Liver (tissue), 9 donors: ENCODE results near the gene LCP2. TPM values are rescaled to one million over a fixed set of nuclear protein-coding genes. Genes with fewer than 3 reads are reported as not detected.

ENCODE experiments used
- DNase-seq: peaks from one replicate; pipeline ENCODE4 v3.0.0-alpha.2; 2017; ENCODE audit warnings: low spot score
- H3K27ac ChIP-seq, 2 donors: one replicate each; pipeline ENCODE4 v1.7.0; 2013; ENCODE audit warnings: inconsistent platforms in 2 of 2, low read length in 2 of 2, control low read depth in 1 of 2, low read depth in 1 of 2, mild to moderate bottlenecking in 1 of 2
- H3K27me3 ChIP-seq, 4 donors: one replicate each; pipeline versions ENCODE4 v1.6.1 to v1.7.0; 2013; ENCODE audit warnings: low read length in 3 of 4, inconsistent platforms in 1 of 4, mild to moderate bottlenecking in 1 of 4, moderate library complexity in 1 of 4; ENCODE audit not compliant: control insufficient read depth in 4 of 4, insufficient read depth in 4 of 4
- H3K36me3 ChIP-seq, 4 donors: one replicate each; pipeline versions ENCODE4 v1.6.1 to v1.7.0; 2013; ENCODE audit warnings: low read length in 3 of 4, mild to moderate bottlenecking in 3 of 4, low read depth in 1 of 4, moderate library complexity in 1 of 4; ENCODE audit not compliant: control insufficient read depth in 4 of 4, insufficient read depth in 3 of 4
- H3K4me1 ChIP-seq, 4 donors: one replicate each; pipeline versions ENCODE4 v1.6.1 to v1.7.0; 2013; ENCODE audit warnings: low read length in 3 of 4, mild to moderate bottlenecking in 3 of 4, moderate library complexity in 1 of 4; ENCODE audit not compliant: control insufficient read depth in 4 of 4, insufficient read depth in 4 of 4
- H3K4me3 ChIP-seq, 3 donors: one replicate each; pipeline versions ENCODE4 v1.6.1 to v1.7.0; 2013; ENCODE audit warnings: low read length in 3 of 3, control low read depth in 1 of 3, low read depth in 1 of 3, mild to moderate bottlenecking in 1 of 3
- H3K9ac ChIP-seq, 2 donors: one replicate each; pipeline ENCODE4 v1.7.0; 2013; ENCODE audit warnings: low read length in 2 of 2, mild to moderate bottlenecking in 2 of 2, moderate library complexity in 2 of 2, control low read depth in 1 of 2, low read depth in 1 of 2
- H3K9me3 ChIP-seq, 4 donors: one replicate each; pipeline versions ENCODE4 v1.6.1 to v1.7.0; 2013; ENCODE audit warnings: low read length in 3 of 4; ENCODE audit not compliant: control insufficient read depth in 4 of 4
- EGR1 ChIP-seq, 2 donors: IDR thresholded peaks; 2 replicates each; pipeline ENCODE4 v1.6.1; 2016 to 2018; ENCODE audit warnings: antibody characterized with exemption in 2 of 2, low read depth in 2 of 2
- FOXA1 ChIP-seq: IDR thresholded peaks from 2 replicates; pipeline ENCODE4 v1.6.1; 2016; ENCODE audit warnings: antibody characterized with exemption
- FOXA2 ChIP-seq: IDR thresholded peaks from 2 replicates; pipeline ENCODE4 v1.6.1; 2016; ENCODE audit warnings: antibody characterized with exemption
- GABPA ChIP-seq, 2 donors: IDR thresholded peaks in 1 of 2; conservative IDR thresholded peaks in 1 of 2; 2 replicates each; pipeline ENCODE4 v1.6.1; 2016; ENCODE audit warnings: antibody characterized with exemption in 2 of 2, mild to moderate bottlenecking in 1 of 2, moderate library complexity in 1 of 2
- HNF4A ChIP-seq, 2 donors: conservative IDR thresholded peaks; 2 replicates each; pipeline ENCODE4 v1.6.1; 2016; ENCODE audit warnings: antibody characterized with exemption in 2 of 2, mild to moderate bottlenecking in 2 of 2
- HNF4G ChIP-seq: IDR thresholded peaks from 2 replicates; pipeline ENCODE4 v1.6.1; 2016; ENCODE audit warnings: antibody characterized with exemption
- JUND ChIP-seq, 2 donors: IDR thresholded peaks; 2 replicates each; pipeline ENCODE4 v1.6.1; 2016; ENCODE audit warnings: antibody characterized with exemption in 2 of 2
- NR2F2 ChIP-seq: IDR thresholded peaks from 2 replicates; pipeline ENCODE4 v1.6.1; 2016; ENCODE audit warnings: antibody characterized with exemption
- RAD21 ChIP-seq, 2 donors: IDR thresholded peaks; 2 replicates each; pipeline ENCODE4 v1.6.1; 2016; ENCODE audit warnings: antibody characterized with exemption in 2 of 2, mild to moderate bottlenecking in 2 of 2
- RXRA ChIP-seq, 2 donors: IDR thresholded peaks; 2 replicates each; pipeline ENCODE4 v1.6.1; 2017 to 2018; ENCODE audit warnings: antibody characterized with exemption in 2 of 2, mild to moderate bottlenecking in 1 of 2
- TAF1 ChIP-seq: conservative IDR thresholded peaks from 2 replicates; pipeline ENCODE4 v1.6.1; 2016; ENCODE audit warnings: antibody characterized with exemption, mild to moderate bottlenecking
- YY1 ChIP-seq: IDR thresholded peaks from 2 replicates; pipeline ENCODE4 v1.6.1; 2016; ENCODE audit warnings: antibody characterized with exemption, mild to moderate bottlenecking
- WGBS: extraction: QIAGEN DNeasy Blood & Tissue Kit; methylation state at CpG from one replicate; pipeline ENCODE4 v1.1.7; 2013; 5-methylcytosine and 5-hydroxymethylcytosine counted together
- polyA plus RNA-seq, 2 donors: library from polyadenylated mRNA; stranded (reverse) in 1 of 2; unstranded in 1 of 2; fragments of 200-250 nt in 1 of 2; fragments of >200 nt in 1 of 2; fragmentation: Nextera tagmentation in 1 of 2; extraction: Ambion mirVana in 1 of 2; gene quantifications; one replicate each; pipeline versions ENCODE4 v1.2.1 to v1.2.3, GENCODE V29; 2013 to 2015
- total RNA-seq, 2 donors: library from RNA; depleted of rRNA; stranded (reverse); fragments of >200 nt; gene quantifications; one replicate each; pipeline ENCODE4 v1.2.3, GENCODE V29; 2014
- TF ChIP-seq, protein P1 (sequence below): IDR thresholded peaks from 2 replicates; pipeline ENCODE4 v1.6.1; 2016; ENCODE audit warnings: antibody characterized with exemption
- TF ChIP-seq, protein P2 (sequence below): fragments of 150-350 bp; IDR thresholded peaks from 2 replicates; pipeline ENCODE4 v1.5.1; 2017; ENCODE audit warnings: improper control_type of control experiment, low read depth, low read length; ENCODE audit not compliant: missing input control
- TF ChIP-seq, protein P3 (sequence below): IDR thresholded peaks from 2 replicates; pipeline ENCODE4 v1.6.1; 2016; ENCODE audit warnings: antibody characterized with exemption, mild to moderate bottlenecking
- TF ChIP-seq, protein P4 (sequence below): IDR thresholded peaks from 2 replicates; pipeline ENCODE4 v1.6.1; 2016; ENCODE audit warnings: antibody characterized with exemption
- donor health status: healthy.
- donor health status: healthy.
- donor health status: healthy.
- donor health status: healthy.
- donor health status: healthy.

Gene LCP2
- total and polyA plus RNA-seq, 4 donors = 3.6 to 16.3 (median 6.7) TPM

DNA sequence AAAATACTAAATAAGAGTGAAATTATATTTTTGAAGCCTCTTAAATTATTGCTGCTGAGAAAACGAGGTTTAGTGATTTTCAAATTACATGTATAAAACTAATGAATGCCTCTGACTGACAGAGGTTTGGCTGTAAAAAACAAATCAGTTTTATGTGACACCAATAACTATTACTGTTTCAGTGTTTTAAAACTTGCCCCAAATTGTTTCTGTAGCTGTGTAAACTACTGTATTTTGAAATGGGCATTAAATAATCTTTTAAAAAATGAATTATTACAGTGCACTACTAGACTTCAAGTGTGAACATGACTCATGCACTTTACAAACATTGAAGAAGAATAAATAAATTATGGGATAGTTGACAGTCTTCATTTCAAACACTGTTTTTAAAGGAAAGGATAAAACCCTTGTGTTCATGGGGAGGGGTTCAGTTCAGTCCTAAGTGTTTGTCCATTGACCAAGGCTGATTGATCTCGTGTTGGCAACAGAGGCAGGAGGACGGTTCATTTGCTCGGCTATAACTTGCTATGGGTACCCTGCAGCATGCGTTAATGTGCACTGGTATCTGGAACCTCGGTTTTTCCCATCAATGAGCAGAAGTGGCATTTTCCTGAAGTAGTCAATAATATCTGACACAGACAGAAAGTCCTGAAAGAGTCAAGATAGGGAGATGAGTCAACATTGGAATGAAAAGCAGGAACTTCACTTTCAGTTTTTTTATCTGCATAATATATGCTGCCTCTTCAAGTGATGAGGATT, 49.2 kb downstream of the LCP2 start:
- Histone ChIP-seq H3K9me3 (peaks cover 0 to 2% (median 0%) of the 10 kb centered on the region in 4 donors), H3K4me3 (no peak overlapping the region), H3K4me1 (peaks cover 0 to 3% (median 0%) of the 10 kb centered on the region in 4 donors), H3K36me3 (peaks cover 2 to 14% (median 9%) of the 10 kb centered on the region in 4 donors), H3K27ac (no peak overlapping the region), H3K9ac (no peak overlapping the region), H3K27me3 (peaks cover 0 to 6% (median 2%) of the 10 kb centered on the region in 4 donors)
- 58% methylated on average over 6 of the region's 6 CpGs for WGBS
- TF ChIP-seq NR2F2 = no peak
- TF ChIP-seq, protein P1, sequence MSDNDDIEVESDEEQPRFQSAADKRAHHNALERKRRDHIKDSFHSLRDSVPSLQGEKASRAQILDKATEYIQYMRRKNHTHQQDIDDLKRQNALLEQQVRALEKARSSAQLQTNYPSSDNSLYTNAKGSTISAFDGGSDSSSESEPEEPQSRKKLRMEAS = no peak
- TF ChIP-seq, protein P2, sequence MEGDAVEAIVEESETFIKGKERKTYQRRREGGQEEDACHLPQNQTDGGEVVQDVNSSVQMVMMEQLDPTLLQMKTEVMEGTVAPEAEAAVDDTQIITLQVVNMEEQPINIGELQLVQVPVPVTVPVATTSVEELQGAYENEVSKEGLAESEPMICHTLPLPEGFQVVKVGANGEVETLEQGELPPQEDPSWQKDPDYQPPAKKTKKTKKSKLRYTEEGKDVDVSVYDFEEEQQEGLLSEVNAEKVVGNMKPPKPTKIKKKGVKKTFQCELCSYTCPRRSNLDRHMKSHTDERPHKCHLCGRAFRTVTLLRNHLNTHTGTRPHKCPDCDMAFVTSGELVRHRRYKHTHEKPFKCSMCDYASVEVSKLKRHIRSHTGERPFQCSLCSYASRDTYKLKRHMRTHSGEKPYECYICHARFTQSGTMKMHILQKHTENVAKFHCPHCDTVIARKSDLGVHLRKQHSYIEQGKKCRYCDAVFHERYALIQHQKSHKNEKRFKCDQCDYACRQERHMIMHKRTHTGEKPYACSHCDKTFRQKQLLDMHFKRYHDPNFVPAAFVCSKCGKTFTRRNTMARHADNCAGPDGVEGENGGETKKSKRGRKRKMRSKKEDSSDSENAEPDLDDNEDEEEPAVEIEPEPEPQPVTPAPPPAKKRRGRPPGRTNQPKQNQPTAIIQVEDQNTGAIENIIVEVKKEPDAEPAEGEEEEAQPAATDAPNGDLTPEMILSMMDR = no peak
- TF ChIP-seq YY1 = no peak
- TF ChIP-seq HNF4A (conservative IDR thresholded peaks at IDR 0.05) = no peak
- TF ChIP-seq EGR1 (IDR thresholded peaks at IDR 0.05; ENCODE audit: low read depth in 2 of 2) = no peak
- no peak for TF ChIP-seq RXRA (IDR thresholded peaks at IDR 0.05)
- no peak for TF ChIP-seq TAF1
- no peak for TF ChIP-seq GABPA (IDR thresholded peaks at IDR 0.05 in 1 of 2, conservative IDR thresholded peaks at IDR 0.05 in 1 of 2)
- TF ChIP-seq RAD21 (IDR thresholded peaks at IDR 0.05) = no peak
- no peak for DNase-seq

DNA sequence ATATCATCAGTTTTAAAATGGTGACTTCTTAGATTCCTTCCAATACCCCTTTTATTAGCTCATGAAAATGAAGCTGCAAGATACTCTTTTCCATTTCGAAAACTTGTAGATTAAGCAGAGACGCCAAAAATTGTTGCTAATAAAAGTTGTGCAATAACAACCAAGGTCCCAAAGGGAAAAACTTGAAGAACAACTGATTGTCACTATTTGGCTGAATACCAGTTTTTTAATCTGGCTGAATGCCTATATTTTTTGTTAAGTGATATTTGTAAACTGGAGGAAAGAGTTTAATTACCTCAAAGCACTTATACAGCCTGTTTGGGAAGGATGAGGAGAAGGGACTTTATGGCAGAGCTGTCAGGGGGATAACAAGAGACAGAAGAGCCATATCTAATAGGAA, 50.2 kb downstream of the LCP2 start:
- H3K36me3 ChIP-seq = peaks cover 2 to 12% (median 9%) of the 10 kb centered on the region in 4 donors

DNA sequence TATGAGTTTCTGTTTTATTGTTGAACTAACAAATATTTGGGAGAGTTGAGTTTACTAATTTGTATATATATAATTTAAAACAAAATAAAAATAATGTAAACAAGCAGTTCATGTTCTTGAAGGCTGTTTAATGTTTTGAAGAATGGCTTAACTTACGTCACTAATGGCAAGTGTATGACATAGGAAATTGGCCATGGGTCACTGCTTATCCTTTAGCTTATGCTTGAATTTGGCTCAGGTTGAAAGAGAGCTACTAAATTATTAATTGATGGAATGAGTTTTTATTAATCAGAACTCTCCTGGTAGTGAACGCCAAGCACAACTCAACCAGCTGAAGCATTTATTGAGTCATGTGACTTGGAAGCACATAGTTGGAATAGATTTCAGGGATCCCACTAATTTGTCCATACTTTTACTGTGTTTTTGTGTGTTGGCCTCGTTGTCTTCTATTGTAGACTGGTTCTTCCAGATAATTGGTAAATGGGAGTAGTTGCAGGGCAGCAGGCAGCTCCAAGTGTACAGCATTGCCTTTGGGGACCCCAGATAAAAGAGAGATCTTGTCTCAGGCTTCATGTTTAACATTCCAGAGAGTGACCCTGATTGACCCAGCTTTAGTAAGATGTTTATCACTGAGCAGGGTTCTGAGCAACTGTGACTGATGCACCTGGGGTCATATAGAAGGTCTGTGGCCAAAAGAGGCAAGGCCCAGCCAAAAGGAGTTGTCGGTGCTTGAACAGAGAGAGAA, 51.3 kb downstream of the LCP2 start:
- peaks cover 0 to 2% (median 0%) of the 10 kb centered on the region in 4 donors for H3K9me3 ChIP-seq
- WGBS = 82% methylated on average over 4 of the region's 4 CpGs
- no peak overlapping the region for H3K4me3 ChIP-seq
- peaks cover 0 to 4% (median 1%) of the 10 kb centered on the region in 4 donors for H3K27me3 ChIP-seq
- no peak overlapping the region for H3K9ac ChIP-seq
- H3K27ac ChIP-seq = no peak overlapping the region
- peaks cover 0 to 3% (median 0%) of the 10 kb centered on the region in 4 donors for H3K4me1 ChIP-seq
- H3K36me3 ChIP-seq = peaks cover 2 to 12% (median 9%) of the 10 kb centered on the region in 4 donors
- DNase-seq = no peak
- TF ChIP-seq, protein P3, sequence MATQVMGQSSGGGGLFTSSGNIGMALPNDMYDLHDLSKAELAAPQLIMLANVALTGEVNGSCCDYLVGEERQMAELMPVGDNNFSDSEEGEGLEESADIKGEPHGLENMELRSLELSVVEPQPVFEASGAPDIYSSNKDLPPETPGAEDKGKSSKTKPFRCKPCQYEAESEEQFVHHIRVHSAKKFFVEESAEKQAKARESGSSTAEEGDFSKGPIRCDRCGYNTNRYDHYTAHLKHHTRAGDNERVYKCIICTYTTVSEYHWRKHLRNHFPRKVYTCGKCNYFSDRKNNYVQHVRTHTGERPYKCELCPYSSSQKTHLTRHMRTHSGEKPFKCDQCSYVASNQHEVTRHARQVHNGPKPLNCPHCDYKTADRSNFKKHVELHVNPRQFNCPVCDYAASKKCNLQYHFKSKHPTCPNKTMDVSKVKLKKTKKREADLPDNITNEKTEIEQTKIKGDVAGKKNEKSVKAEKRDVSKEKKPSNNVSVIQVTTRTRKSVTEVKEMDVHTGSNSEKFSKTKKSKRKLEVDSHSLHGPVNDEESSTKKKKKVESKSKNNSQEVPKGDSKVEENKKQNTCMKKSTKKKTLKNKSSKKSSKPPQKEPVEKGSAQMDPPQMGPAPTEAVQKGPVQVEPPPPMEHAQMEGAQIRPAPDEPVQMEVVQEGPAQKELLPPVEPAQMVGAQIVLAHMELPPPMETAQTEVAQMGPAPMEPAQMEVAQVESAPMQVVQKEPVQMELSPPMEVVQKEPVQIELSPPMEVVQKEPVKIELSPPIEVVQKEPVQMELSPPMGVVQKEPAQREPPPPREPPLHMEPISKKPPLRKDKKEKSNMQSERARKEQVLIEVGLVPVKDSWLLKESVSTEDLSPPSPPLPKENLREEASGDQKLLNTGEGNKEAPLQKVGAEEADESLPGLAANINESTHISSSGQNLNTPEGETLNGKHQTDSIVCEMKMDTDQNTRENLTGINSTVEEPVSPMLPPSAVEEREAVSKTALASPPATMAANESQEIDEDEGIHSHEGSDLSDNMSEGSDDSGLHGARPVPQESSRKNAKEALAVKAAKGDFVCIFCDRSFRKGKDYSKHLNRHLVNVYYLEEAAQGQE = no peak
- TF ChIP-seq FOXA2 (no peak), HNF4A (conservative IDR thresholded peaks at IDR 0.05) (no peak), FOXA1 (no peak), GABPA (IDR thresholded peaks at IDR 0.05 in 1 of 2, conservative IDR thresholded peaks at IDR 0.05 in 1 of 2) (no peak), RAD21 (IDR thresholded peaks at IDR 0.05) (no peak), YY1 (no peak), HNF4G (no peak), TAF1 (no peak), RXRA (IDR thresholded peaks at IDR 0.05) (no peak), NR2F2 (no peak), EGR1 (IDR thresholded peaks at IDR 0.05; ENCODE audit: low read depth in 2 of 2) (no peak), JUND (IDR thresholded peaks at IDR 0.05) (no peak)
- TF ChIP-seq, protein P4, sequence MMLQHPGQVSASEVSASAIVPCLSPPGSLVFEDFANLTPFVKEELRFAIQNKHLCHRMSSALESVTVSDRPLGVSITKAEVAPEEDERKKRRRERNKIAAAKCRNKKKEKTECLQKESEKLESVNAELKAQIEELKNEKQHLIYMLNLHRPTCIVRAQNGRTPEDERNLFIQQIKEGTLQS = no peak
- TF ChIP-seq, protein P2 = no peak

More for the DNA sequence above, 50.2 kb downstream of the LCP2 start:
- Histone ChIP-seq H3K4me3 (no peak overlapping the region), H3K9me3 (peaks cover 0 to 2% (median 0%) of the 10 kb centered on the region in 4 donors), H3K27me3 (peaks cover 0 to 6% (median 2%) of the 10 kb centered on the region in 4 donors), H3K9ac (no peak overlapping the region), H3K4me1 (peaks cover 0 to 3% (median 0%) of the 10 kb centered on the region in 4 donors), H3K27ac (no peak overlapping the region)
- no peak for DNase-seq
- 73% methylated on average over 2 of the region's 2 CpGs for WGBS
- no peak for TF ChIP-seq NR2F2
- TF ChIP-seq TAF1 = no peak
- no peak for TF ChIP-seq HNF4A (conservative IDR thresholded peaks at IDR 0.05)
